ENCODE measurements around the gene POU6F2. TPM values are rescaled to one million over a fixed set of nuclear protein-coding genes. Genes with fewer than 3 reads are reported as not detected.

The POU6F2 gene
- total RNA-seq, 2 donors from 2014 or later, result 0.14 to 0.16 TPM

DNA sequence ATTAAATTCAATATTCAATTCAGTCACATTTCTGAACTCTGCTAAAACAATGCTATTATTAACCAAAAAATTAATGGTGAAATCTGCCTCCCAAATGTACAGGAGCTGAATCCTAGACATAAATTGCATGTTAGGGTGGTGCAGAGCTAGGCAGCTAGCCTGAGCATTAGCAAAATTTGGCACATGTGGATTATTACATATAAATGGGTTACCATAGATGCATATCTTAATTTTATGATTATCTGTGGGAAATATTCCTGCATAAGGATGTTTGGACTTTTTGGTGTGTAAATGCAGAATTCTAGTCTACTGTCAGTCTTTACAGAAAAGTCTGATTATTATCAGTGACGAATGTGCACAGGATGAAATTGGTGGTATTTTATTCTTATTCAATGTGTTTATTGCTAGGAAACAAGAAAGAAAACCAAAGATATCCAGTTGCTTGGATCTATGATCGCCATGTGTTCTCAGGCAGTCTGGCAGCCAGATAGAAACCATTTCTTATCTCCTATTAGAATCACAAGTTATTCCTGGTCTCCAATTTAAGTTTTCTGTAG is 150.7 kb downstream of the POU6F2 start:
- H3K27me3 Mint-ChIP-seq (ENCODE audit: low read depth), result peaks cover 6% of the 10 kb centered on the region
- H3K36me3 Mint-ChIP-seq (ENCODE audit: insufficient read depth in 2 of 2), result no peaks in the 10 kb centered on the region
- DNase-seq, result no peak
- no peak for ATAC-seq (replicated peaks in 1 of 2)
- no peak overlapping the region for H3K27ac Mint-ChIP-seq
- peaks cover 4% of the 10 kb centered on the region for H3K4me1 Mint-ChIP-seq (ENCODE audit: low read depth)
- no peak overlapping the region for H3K4me3 Mint-ChIP-seq
- no peaks in the 10 kb centered on the region for H3K9me3 Mint-ChIP-seq

DNA sequence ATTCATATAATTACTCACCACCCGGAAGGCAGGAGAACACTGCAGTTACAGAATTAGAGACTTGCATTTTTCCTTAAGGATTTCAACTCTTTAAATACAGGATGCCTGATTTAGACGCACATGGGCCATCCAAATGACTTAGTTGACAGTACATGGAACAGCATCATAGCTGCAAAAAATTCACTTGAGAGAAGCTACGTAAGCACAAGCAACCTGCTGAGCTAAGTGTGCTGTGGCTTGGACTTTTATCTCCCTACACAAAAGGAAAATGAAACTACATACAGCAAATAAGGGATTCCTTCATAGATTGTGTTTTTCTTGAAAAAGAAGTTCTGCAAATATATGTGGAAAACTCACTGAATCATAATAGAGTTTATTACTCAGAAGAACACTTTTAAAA is 152.6 kb downstream of the POU6F2 start:
- Mint-ChIP-seq H3K27ac (no peak overlapping the region), H3K36me3 (ENCODE audit: insufficient read depth in 2 of 2) (no peaks in the 10 kb centered on the region), H3K27me3 (ENCODE audit: low read depth) (peaks cover 20% of the 10 kb centered on the region), H3K4me3 (peak overlapping the region in 1 of 2 donors; percentile 32), H3K9me3 (no peaks in the 10 kb centered on the region), H3K4me1 (ENCODE audit: low read depth) (peaks cover 4% of the 10 kb centered on the region)
- DNase-seq (no peak), ATAC-seq (replicated peaks in 1 of 2) (no peak)

DNA sequence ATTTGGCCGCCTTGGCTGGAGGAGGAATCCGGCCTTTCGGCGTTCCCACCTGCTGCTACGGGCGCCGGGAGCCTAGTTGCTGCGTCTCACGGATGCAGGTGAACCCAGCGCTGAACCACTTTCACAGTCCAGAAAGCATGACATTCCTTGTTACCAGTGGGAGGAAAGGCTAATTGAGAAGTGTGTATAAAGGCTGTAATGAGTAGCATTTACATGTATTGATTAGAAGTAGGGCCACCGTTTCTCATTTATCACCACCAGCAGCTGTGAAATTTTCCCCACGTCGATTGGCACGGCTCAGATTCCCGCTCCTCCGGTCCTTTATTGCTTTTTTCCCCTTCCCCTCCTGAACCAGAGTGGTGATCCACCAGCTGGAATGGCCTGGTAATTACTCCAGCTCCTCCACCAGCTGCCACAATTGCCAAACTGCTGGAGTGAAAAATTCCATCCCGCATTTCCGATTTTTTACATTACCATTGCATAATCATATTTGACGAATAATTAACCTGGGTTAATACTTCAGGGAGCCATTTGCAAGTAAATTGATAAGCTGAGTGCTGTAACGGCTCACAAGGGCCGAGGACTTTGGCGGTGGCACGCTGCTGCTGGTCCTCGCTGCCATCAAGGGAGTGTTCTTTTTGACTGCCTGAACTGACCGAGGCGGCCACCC is 153.3 kb downstream of the POU6F2 start:
- no peak for DNase-seq
- Mint-ChIP-seq H3K36me3 (ENCODE audit: insufficient read depth in 2 of 2) (no peaks in the 10 kb centered on the region), H3K27ac (no peak overlapping the region), H3K9me3 (no peaks in the 10 kb centered on the region), H3K27me3 (ENCODE audit: low read depth) (peaks cover 20% of the 10 kb centered on the region), H3K4me3 (peak overlapping the region; percentile 5 to 41), H3K4me1 (ENCODE audit: low read depth) (peaks cover 4% of the 10 kb centered on the region)
- no peak for ATAC-seq (replicated peaks in 1 of 2)

DNA sequence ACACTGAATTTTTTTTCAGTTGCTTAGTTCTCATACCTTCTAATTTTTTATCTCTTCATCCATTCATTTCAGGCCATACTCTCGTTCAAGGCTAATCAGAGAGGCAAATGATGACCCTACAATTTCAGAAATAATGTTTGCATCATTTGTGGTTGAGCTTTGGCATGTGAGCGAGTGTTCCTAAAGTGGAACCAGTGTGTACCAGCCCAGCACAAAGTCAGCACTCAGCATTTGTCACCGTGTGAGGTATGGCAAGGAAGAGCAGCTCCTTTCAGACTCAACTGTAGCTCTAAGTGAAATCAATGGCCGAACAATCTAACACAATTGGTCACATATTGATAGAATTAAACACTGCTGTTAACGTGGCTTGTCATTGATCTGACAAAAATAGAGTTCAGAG is 154.6 kb downstream of the POU6F2 start:
- H3K36me3 Mint-ChIP-seq (ENCODE audit: insufficient read depth in 2 of 2), result no peaks in the 10 kb centered on the region

DNA sequence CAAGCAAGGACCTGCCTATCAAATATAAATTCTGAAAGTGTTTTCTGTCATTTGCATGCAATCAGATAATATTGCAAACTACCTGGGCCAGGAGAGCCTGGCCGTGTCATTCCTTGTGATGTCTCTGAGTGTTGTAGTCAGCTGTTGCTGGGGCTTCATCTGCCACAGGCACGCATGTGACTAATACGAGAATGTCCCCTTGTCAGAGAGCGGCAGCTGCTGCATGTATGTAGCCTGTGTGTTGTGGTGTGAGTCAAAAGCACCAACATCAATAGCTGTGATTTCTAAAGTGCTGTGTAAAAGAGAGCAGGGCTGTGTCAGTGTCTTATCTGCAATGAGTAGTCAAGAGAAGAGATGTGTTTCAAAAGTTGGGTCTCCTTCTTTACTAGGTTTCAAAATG is 155.4 kb downstream of the POU6F2 start:
- Mint-ChIP-seq H3K9me3 (no peaks in the 10 kb centered on the region), H3K4me3 (no peak overlapping the region), H3K27me3 (ENCODE audit: low read depth) (peaks cover 20% of the 10 kb centered on the region), H3K27ac (no peak overlapping the region), H3K4me1 (ENCODE audit: low read depth) (peaks cover 4% of the 10 kb centered on the region), H3K36me3 (ENCODE audit: insufficient read depth in 2 of 2) (no peaks in the 10 kb centered on the region)
- DNase-seq (no peak), ATAC-seq (replicated peaks in 1 of 2) (peak in 1 of 2 donors; percentile 53)

More for the DNA sequence above, 154.6 kb downstream of the POU6F2 start:
- H3K27ac Mint-ChIP-seq, result no peak overlapping the region
- DNase-seq, result no peak
- peaks cover 20% of the 10 kb centered on the region for H3K27me3 Mint-ChIP-seq (ENCODE audit: low read depth)
- H3K4me1 Mint-ChIP-seq (ENCODE audit: low read depth), result peaks cover 4% of the 10 kb centered on the region
- no peak overlapping the region for H3K4me3 Mint-ChIP-seq
- no peak for ATAC-seq (replicated peaks in 1 of 2)
- no peaks in the 10 kb centered on the region for H3K9me3 Mint-ChIP-seq

DNA sequence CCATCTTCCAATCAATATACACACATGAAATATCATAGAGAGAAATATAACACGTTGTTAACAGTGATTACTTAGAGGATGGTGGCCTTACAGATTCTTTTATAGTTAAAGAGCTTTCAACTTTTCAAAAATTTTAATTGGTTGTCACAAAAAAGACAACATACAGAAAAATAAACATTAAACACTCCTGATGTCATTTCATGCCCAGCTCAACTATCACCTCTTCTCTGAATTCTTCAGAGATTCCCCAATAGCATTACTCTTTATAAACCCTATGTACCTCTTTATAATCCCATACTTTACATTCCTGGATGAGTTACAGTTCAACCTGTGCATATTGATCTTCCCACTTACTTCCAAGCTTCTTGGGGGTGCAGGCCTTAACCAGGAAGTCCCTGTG is 159.8 kb downstream of the POU6F2 start:
- Mint-ChIP-seq H3K9me3 (no peaks in the 10 kb centered on the region), H3K4me1 (ENCODE audit: low read depth) (no peaks in the 10 kb centered on the region), H3K36me3 (ENCODE audit: insufficient read depth in 2 of 2) (no peaks in the 10 kb centered on the region), H3K27ac (no peak overlapping the region), H3K4me3 (no peak overlapping the region), H3K27me3 (ENCODE audit: low read depth) (peaks cover 20% of the 10 kb centered on the region)
- DNase-seq (no peak), ATAC-seq (replicated peaks in 1 of 2) (no peak)

DNA sequence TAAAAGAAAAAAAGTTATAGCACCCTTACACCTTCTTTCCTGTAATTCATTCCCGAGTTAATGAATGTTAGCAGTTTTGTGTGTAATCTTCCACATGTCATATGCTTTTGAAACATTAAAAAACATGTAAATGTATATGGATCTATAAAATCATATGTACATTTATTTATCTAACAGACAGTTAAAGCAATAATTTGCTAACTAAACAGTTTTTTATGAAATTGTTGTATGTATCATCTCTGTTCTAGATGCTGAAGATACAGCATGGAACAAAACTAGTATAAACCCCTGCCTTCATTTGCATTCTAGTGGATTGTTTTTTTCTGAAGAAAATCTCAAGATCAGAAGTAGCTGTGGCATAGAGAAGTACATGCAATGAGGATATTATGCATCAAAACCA is 165.0 kb downstream of the POU6F2 start:
- no peak overlapping the region for H3K4me3 Mint-ChIP-seq
- H3K27ac Mint-ChIP-seq, result no peak overlapping the region
- no peak for ATAC-seq (replicated peaks in 1 of 2)
- no peak for DNase-seq
- H3K36me3 Mint-ChIP-seq (ENCODE audit: insufficient read depth in 2 of 2), result no peaks in the 10 kb centered on the region
- H3K27me3 Mint-ChIP-seq (ENCODE audit: low read depth), result peaks cover 7% of the 10 kb centered on the region
- H3K4me1 Mint-ChIP-seq (ENCODE audit: low read depth), result no peaks in the 10 kb centered on the region
- no peaks in the 10 kb centered on the region for H3K9me3 Mint-ChIP-seq

DNA sequence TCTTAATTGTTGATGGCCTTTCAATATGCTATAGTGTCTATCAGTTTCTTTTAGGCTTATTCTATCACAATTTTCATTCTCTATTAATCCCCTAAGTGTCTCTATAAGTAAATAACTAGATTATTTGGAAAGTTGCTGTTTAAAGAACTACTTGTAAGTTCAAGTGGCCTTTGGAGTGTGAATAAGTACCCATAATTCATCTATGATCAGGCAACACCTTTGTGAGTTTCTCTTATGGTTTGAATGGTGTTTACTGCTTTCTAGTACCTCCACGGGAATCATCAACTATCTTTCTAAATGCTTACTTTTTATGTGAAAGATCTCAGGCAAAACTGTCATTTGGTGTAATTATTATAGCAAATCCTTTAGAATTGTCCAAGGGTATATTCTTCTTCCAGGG is 166.7 kb downstream of the POU6F2 start:
- Mint-ChIP-seq H3K27ac (no peak overlapping the region), H3K4me3 (no peak overlapping the region), H3K4me1 (ENCODE audit: low read depth) (no peaks in the 10 kb centered on the region), H3K9me3 (no peaks in the 10 kb centered on the region), H3K36me3 (ENCODE audit: insufficient read depth in 2 of 2) (no peaks in the 10 kb centered on the region), H3K27me3 (ENCODE audit: low read depth) (peaks cover 7% of the 10 kb centered on the region)
- DNase-seq (no peak), ATAC-seq (replicated peaks in 1 of 2) (no peak)

DNA sequence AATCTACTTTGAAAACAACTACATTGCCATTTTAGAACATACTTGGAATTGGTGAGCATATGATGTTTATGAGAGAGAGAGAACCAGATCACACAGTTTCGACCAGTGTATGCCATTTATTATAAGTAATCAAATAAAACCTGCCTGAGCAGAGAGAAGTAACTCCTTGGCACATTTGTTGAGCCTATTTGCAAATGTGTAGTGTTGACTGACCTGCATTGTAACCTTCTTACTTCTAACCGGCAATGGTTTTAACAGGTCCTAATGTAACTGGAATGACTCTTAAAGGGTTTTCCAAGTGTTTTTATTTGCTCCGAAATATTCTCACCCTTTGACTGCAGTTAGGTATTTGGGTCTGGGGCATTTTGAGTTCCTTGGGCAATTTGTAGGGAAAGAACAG is 167.6 kb downstream of the POU6F2 start:
- DNase-seq (no peak), ATAC-seq (replicated peaks in 1 of 2) (no peak)
- no peak overlapping the region for H3K4me3 Mint-ChIP-seq
- peaks cover 7% of the 10 kb centered on the region for H3K27me3 Mint-ChIP-seq (ENCODE audit: low read depth)
- no peaks in the 10 kb centered on the region for H3K36me3 Mint-ChIP-seq (ENCODE audit: insufficient read depth in 2 of 2)
- no peaks in the 10 kb centered on the region for H3K9me3 Mint-ChIP-seq
- H3K4me1 Mint-ChIP-seq (ENCODE audit: low read depth), result no peaks in the 10 kb centered on the region
- no peak overlapping the region for H3K27ac Mint-ChIP-seq

DNA sequence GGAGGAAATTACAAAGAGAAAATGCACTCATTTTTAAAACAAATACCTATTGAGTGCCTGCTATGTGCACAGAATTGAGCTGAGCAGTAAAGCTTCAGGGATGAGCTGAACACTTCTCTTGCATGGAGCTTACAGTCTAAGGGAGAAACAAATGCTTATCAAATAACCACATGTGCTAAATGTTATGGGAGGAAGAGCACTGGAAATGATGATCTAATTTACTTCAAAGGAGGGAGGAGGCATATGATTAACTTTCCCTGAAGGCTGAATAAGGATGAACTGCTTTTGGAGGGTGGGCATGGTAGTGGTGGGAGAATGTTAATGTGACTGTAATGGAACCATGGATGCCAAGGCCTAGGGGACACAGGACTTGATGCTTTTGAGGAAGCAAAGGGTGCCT is 168.2 kb downstream of the POU6F2 start:
- Mint-ChIP-seq H3K4me3 (no peak overlapping the region), H3K27me3 (ENCODE audit: low read depth) (peaks cover 7% of the 10 kb centered on the region), H3K27ac (no peak overlapping the region), H3K4me1 (ENCODE audit: low read depth) (no peaks in the 10 kb centered on the region), H3K36me3 (ENCODE audit: insufficient read depth in 2 of 2) (no peaks in the 10 kb centered on the region), H3K9me3 (no peaks in the 10 kb centered on the region)
- ATAC-seq (replicated peaks in 1 of 2), result no peak
- DNase-seq, result no peak

DNA sequence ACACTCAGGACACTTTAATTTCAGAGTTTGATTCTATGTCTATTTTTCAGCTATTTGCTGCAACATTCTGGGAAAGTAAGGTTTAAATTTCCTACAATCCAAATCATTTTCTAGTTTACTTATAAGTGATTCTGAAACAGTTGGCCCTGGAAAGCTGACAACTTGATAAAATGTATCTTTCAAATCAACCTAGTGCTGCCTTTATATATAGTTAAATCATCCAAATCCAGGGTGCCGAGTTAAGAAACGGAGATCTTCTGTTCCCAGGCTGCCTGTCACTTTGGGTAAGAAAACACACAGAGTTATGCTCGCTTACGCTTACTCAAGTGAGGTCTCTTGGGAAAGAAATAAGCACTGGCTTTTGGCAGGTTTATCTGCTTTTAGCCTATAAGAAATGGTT is 175.0 kb downstream of the POU6F2 start:
- no peak for ATAC-seq (replicated peaks in 1 of 2)
- H3K4me1 Mint-ChIP-seq (ENCODE audit: low read depth), result no peaks in the 10 kb centered on the region
- H3K36me3 Mint-ChIP-seq (ENCODE audit: insufficient read depth in 2 of 2), result no peaks in the 10 kb centered on the region
- no peaks in the 10 kb centered on the region for H3K27me3 Mint-ChIP-seq (ENCODE audit: low read depth)
- no peak overlapping the region for H3K27ac Mint-ChIP-seq
- no peaks in the 10 kb centered on the region for H3K9me3 Mint-ChIP-seq
- DNase-seq, result no peak
- no peak overlapping the region for H3K4me3 Mint-ChIP-seq

DNA sequence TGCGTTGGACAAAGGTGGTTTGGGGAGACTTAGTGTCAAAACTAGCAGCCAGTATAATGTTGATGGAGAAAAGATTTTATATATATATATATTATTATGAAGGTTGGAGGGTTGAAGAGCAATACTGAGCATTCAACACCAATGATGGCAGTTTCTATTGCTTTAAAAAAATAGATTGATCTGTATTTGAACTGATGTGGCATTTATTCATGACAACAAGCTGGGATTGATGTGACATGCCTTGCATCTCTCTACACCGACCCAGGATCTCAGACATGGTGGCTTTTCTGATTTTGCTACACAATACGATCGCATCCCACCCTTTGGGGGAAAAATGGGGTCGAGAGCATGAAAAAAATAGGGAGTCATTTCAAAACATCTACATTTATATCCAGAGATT is 175.4 kb downstream of the POU6F2 start:
- ATAC-seq (replicated peaks in 1 of 2) (no peak), DNase-seq (no peak)
- H3K9me3 Mint-ChIP-seq, result no peaks in the 10 kb centered on the region
- no peak overlapping the region for H3K4me3 Mint-ChIP-seq
- H3K4me1 Mint-ChIP-seq (ENCODE audit: low read depth), result no peaks in the 10 kb centered on the region
- H3K36me3 Mint-ChIP-seq (ENCODE audit: insufficient read depth in 2 of 2), result no peaks in the 10 kb centered on the region
- H3K27me3 Mint-ChIP-seq (ENCODE audit: low read depth), result no peaks in the 10 kb centered on the region
- H3K27ac Mint-ChIP-seq, result no peak overlapping the region

DNA sequence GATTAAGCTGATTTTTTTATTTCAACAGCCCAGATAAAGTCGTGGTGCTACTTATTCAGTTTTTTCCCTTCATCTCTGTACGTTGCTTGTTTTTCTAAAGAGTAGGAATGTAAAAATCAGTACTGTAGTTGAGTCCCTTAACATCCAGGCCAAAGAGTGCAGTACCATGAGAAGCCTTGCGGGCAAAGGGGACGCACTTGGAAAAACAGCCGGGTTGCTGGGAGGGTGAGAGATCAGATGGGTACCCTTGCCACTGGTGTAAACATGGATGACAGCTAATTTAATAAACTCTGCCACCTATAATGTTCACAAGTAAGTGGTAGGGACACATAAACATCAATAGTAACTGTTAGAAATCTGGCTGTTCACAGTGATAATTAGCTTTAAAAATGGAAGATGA is 175.9 kb downstream of the POU6F2 start:
- Mint-ChIP-seq H3K27me3 (ENCODE audit: low read depth) (no peaks in the 10 kb centered on the region), H3K9me3 (no peaks in the 10 kb centered on the region), H3K27ac (no peak overlapping the region), H3K36me3 (ENCODE audit: insufficient read depth in 2 of 2) (no peaks in the 10 kb centered on the region), H3K4me1 (ENCODE audit: low read depth) (no peaks in the 10 kb centered on the region), H3K4me3 (no peak overlapping the region)
- DNase-seq (no peak), ATAC-seq (replicated peaks in 1 of 2) (no peak)

DNA sequence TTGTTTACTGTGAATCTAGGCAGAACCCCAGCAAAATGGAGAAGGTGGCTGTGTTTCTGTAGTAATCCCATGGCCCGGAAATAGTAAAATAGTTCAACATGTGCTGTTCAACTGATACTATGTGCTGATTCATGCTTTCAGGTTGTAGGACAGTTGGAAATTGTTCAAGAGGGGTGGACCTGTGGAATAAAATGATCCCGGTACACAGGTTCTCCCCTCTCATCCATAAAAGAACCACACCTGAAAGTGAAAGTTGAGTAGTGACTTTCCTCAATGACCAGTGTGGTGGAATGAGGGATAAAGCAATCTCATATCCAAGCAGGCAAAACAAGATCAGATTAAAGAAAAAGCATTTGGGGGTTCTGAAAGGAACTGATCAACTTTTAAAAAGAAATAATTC is 177.1 kb downstream of the POU6F2 start:
- H3K9me3 Mint-ChIP-seq, result no peaks in the 10 kb centered on the region
- no peaks in the 10 kb centered on the region for H3K4me1 Mint-ChIP-seq (ENCODE audit: low read depth)
- ATAC-seq (replicated peaks in 1 of 2) (no peak), DNase-seq (no peak)
- no peak overlapping the region for H3K4me3 Mint-ChIP-seq
- H3K27me3 Mint-ChIP-seq (ENCODE audit: low read depth), result no peaks in the 10 kb centered on the region
- H3K36me3 Mint-ChIP-seq (ENCODE audit: insufficient read depth in 2 of 2), result no peaks in the 10 kb centered on the region
- H3K27ac Mint-ChIP-seq, result no peak overlapping the region

Data from activated T-cell treated with anti-CD3 and anti-CD28 coated beads, Interleukin-2, amount 50 U/mL, for 72 hours (primary cell).